ENCODE measurements around the gene RPL39L.
"Not testable (repeated sequence)": the region's sequence is repeated elsewhere in the genome, so short reads cannot be mapped to it uniquely, and the experiment has no call there.

Gene RPL39L

GRCh38 chr3:187139126-187139894 lies at the start of gene RPL39L:
Gene RPL39L, minus strand, starts transcription at chr3:187139496. Its CDS starts 18,196 bp downstream, at chr3:187121300.
- peak; percentile 97 for DNase-seq

GRCh38 chr3:187188931-187189330 lies 49.6 kb upstream of the RPL39L start:
- no peak for DNase-seq

GRCh38 chr3:187186801-187187421 lies 47.6 kb upstream of the RPL39L start:
- no peak for DNase-seq

- no peak for DNase-seq
Observed at GRCh38 chr3:187186375-187186774, 47.1 kb upstream of the RPL39L start.

- no peak for DNase-seq
Observed at GRCh38 chr3:187185759-187186158, 46.5 kb upstream of the RPL39L start.

GRCh38 chr3:187183903-187184302 lies 44.6 kb upstream of the RPL39L start:
- no peak for DNase-seq

- no peak for DNase-seq
Observed at GRCh38 chr3:187183210-187183862, 44.0 kb upstream of the RPL39L start.

- no peak for DNase-seq
Observed at GRCh38 chr3:187181454-187182170, 42.3 kb upstream of the RPL39L start.

GRCh38 chr3:187172929-187173328 lies 33.6 kb upstream of the RPL39L start:
- DNase-seq: no peak

GRCh38 chr3:187170911-187171310 lies 31.6 kb upstream of the RPL39L start:
- not testable (repeated sequence) for DNase-seq

GRCh38 chr3:187169231-187169960 lies 30.1 kb upstream of the RPL39L start:
- DNase-seq: no peak

- no peak for DNase-seq
Observed at GRCh38 chr3:187167777-187168176, 28.5 kb upstream of the RPL39L start.

GRCh38 chr3:187166750-187167149 lies 27.5 kb upstream of the RPL39L start:
- DNase-seq: no peak

- DNase-seq: no peak
Observed at GRCh38 chr3:187165144-187165543, 25.8 kb upstream of the RPL39L start.

- no peak for DNase-seq
Observed at GRCh38 chr3:187162265-187162953, 23.1 kb upstream of the RPL39L start.

GRCh38 chr3:187161556-187161955 lies 22.3 kb upstream of the RPL39L start:
- DNase-seq: no peak

- peak; percentile 84 for DNase-seq
Observed at GRCh38 chr3:187150599-187150998, 11.3 kb upstream of the RPL39L start.

GRCh38 chr3:187150186-187150585 lies 10.9 kb upstream of the RPL39L start:
- DNase-seq: no peak

GRCh38 chr3:187146389-187146788 lies 7.1 kb upstream of the RPL39L start:
- DNase-seq: no peak

GRCh38 chr3:187145149-187145895 lies 6.0 kb upstream of the RPL39L start:
- no peak for DNase-seq

- no peak for DNase-seq
Observed at GRCh38 chr3:187139895-187140253, 578 bp upstream of the RPL39L start.
